ENCODE data around the gene PCMTD2.
"Not testable (repeated sequence)": the region's sequence is repeated elsewhere in the genome, so short reads cannot be mapped to it uniquely, and the experiment has no call there.

PCMTD2 gene

DNA sequence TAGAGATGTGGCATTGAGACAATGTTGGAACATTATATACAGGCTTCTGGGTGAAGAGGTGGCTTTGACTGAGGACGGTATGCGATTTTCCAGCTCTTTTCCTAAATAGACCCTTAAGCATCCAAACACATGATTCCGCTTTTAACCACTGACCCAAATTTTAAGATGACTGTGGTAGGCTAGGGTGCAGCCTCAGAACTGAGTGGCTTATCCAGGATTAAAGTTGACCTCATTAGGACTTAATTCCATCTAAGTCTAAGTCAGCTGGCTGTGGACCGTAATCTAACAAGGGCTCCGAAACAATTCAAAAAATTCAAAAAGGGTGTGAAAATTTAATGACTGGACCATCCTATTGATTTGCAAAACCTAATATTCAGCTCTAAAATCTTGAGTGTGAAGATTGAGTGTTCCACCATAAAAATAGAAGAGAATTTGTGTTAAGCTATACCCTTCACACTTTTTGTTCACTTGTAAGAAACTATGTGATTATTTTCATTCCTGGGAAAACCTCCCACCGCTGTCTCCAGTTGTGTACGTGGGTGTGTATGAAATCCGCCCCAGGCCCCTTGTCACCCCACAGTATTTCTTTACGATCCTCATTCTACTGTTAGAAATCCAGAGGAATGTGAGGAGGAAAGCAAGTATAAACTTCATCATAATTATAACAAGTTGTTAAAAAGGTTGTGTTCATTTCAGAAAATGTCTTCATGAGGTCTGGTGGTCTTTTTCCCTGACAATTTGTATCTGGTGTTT is 2.7 kb downstream of the PCMTD2 start:
- no peak for DNase-seq

GRCh38 chr20:64260239-64260638 is 4.7 kb downstream of the PCMTD2 start:
- no peak for DNase-seq

DNA sequence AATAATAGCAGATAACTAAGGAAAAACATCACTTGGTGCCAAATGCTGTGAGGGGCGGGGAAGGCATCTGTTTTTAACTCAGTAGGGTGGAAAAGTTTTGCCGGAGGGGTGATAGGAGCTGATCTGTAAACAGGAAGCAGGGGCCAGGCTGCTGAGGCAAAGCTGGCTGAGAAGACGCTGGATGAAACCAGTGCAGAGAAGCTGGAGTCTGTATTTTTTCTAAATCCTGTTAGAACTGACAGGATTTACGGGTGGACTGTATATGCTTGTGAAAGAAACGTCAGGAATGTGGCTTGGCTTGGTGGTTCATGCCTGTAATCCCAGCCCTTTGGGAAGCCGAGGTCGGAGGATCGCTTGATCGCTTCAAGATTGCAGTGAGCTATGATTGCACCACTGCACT is 5.6 kb downstream of the PCMTD2 start:
- DNase-seq: no peak

DNA sequence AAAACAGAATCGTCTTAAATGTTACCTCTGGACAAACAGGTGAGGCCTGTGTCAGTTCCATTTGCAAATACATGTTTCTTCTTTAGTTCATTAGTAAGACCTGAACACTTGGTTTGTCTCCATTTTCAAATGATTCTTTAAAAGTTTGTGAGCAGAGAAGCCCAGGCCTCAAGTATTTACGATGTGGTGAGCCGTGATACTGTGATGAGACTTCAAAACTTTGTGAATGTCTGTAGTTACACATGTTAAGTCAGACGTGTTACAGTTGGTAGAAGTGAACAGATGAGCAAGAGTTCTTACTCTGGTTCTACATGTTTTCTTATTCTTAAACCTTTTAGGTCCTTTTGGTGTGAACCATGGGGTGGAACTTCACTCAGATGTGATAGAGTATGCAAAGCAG is 8.5 kb downstream of the PCMTD2 start:
- DNase-seq: no peak

DNA sequence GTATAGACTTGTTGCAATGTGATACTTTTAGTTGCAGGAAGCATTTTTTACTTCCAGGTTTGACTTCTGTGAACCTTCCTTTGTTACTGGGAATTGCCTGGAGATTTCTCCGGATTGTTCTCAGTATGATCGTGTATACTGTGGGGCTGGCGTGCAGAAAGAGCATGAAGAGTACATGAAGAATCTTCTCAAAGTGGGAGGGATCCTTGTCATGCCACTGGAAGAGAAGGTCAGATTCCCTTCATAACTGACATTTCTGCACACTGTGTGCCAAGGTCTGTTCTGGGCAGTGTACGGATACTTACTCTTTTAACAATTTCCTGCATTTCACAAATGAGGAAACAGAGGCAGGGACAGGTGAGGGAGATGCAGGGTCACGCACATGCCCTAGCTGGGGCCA is 9.7 kb downstream of the PCMTD2 start:
- DNase-seq: no peak

GRCh38 chr20:64266988-64267387 is 11.4 kb downstream of the PCMTD2 start:
- no peak for DNase-seq

DNA sequence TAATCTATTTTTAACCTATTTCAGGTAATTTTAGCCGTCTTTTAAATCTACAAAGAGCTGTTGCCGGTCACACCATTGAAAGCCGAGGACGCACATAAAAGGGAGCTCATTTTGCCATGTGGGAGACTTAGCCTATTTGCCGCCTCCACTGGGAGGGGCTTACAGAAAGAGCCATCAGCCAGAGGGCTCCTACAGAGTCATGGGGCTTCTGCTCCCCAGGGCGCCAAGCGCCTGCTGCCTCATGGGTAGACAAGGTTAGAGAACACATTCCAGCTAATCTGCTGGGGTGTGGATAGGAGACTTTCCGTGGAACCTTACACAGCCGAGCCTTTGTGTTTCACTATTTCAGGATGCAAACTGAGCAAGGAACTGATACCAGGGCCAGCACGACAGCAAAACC is 12.6 kb downstream of the PCMTD2 start:
- DNase-seq: no peak

DNA sequence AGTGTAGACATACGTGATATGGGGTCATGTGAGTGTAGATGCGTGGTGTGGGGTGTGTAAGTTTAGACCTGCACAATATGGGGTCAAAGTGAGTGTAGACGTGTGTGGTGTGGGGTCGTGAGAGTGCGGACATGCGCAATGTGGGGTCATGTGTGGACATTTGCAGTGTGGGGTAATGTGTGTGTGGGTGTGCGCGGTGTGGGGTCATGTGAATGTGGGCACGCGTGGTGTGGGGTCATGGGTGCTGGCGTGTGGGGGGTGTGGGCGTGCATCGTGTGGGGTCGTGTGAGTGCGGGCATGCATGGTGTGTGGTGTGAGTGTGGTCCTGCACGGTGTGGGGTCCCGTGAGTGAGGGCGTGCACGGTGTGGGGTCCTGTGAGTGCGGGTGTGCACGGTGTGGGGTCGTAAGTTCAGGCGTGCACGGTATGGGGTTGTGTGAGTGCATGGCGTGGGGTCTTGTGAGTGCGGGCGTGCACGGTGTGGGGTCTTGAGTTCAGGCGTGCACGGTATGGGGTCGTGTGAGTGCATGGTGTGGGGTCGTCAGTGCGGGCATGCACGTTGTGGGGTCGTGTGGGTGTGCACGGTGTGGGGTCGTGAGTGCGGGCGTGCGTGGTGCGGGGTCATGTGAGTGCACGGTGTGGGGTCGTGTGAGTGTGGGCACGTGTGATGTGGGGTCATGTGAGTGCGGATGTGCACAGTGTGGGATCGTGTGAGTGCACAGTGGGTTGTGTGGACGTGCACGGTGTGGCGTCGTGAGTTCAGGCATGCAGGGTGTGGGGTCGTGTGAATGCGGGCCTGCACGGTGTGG is 14.3 kb downstream of the PCMTD2 start:
- DNase-seq: no peak

- DNase-seq: no peak
These were observed 16.1 kb downstream of the PCMTD2 start for GRCh38 chr20:64271636-64272035.

DNA sequence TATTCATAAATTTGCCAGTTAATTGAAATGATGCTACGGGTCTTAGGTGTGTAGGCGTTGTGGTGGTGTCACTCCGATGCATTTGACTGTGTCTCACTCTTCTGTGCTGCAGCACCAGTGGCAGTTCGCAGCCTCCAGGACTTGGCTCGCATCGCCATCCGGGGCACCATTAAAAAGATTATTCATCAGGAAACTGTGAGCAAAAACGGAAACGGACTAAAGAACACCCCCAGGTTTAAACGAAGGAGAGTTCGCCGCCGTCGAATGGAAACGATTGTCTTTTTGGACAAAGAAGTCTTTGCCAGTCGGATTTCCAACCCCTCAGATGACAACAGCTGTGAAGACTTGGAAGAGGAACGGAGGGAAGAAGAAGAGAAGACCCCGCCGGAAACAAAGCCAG is 17.6 kb downstream of the PCMTD2 start:
- DNase-seq: no peak

- DNase-seq: no peak
These were observed 21.3 kb downstream of the PCMTD2 start for GRCh38 chr20:64276817-64277216.

GRCh38 chr20:64277571-64278316 is 22.2 kb downstream of the PCMTD2 start:
- no peak for DNase-seq

DNA sequence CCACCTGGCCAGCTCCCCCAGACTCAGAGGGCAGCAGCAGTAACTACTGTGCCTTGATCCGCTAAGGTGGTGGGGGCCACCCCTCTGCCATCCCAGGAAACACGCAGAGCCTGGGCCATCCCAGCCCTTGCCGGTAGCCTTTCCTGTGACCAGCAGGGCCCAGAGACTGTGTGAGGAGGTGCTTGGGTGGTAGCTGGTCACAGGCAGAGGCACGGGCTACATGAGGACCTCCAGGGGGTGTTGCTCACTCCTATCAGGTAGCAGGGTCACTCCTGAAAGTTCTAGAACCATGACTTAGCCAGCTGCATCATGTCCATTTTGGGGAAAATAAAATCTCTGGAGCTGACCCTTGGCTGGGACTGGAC is 22.8 kb downstream of the PCMTD2 start:
- no peak for DNase-seq

GRCh38 chr20:64279826-64280459 is 24.4 kb downstream of the PCMTD2 start:
- no peak for DNase-seq

- no peak for DNase-seq
These were observed 24.9 kb downstream of the PCMTD2 start for GRCh38 chr20:64280460-64280843.

DNA sequence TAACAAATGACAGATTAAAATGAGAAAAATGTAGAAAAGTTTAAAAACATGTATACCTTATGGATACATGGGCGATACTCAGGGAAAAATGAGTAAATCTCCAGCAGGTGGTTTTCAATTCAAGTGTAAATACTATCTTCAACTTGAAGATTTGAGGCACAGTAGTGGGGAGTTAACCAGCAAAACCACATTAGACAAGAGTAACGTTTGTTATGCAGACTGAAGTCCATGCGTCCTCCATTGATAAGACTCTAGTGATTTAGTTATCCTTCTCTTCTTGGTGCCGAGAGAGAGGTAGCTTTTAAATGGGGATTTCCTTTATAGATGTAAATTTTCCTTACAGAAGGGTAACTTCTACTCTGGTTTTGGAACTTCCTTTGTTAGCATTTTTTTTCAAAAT is 28.1 kb downstream of the PCMTD2 start:
- DNase-seq: no peak

GRCh38 chr20:64285579-64286446 is 30.3 kb downstream of the PCMTD2 start:
- not testable (repeated sequence) for DNase-seq

- not testable (repeated sequence) for DNase-seq
These were observed 31.1 kb downstream of the PCMTD2 start for GRCh38 chr20:64286447-64287263.

DNA sequence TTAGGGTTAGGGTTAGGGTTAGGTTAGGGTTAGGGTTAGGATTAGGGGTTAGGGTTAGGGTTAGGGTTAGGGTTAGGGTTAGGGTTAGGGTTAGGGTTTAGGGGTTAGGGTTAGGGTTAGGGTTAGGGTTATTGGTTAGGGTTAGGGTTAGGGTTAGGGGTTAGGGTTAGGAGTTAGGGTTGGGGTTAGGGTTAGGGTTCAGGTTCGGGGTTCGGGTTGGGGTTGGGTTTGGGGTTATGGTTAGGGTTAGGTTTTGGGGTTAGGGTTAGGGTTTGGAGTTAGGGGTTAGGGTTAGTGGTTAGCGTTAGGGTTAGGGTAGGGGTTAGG is 31.7 kb downstream of the PCMTD2 start:
- not testable (repeated sequence) for DNase-seq

DNA sequence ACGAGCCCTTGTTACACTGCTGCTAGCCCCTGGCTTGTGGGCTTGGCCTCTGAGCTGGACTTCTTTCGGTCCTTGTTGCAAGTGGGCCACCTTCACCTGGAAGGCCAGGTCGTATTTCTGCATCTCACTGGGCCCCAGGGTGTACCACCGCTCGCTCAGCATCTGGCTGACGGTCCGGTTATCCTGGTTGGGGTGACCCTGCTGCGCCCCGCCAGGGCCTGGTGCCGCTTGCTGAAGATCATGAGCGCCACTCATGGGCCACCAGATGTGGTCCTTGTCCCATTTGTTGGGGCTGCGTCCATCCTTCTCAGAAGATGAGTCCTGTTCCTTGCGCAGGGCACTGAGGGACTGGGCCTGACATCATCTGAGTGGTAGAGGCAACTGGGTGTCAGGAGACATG is 36.6 kb downstream of the PCMTD2 start:
- DNase-seq: not testable (repeated sequence)

DNA sequence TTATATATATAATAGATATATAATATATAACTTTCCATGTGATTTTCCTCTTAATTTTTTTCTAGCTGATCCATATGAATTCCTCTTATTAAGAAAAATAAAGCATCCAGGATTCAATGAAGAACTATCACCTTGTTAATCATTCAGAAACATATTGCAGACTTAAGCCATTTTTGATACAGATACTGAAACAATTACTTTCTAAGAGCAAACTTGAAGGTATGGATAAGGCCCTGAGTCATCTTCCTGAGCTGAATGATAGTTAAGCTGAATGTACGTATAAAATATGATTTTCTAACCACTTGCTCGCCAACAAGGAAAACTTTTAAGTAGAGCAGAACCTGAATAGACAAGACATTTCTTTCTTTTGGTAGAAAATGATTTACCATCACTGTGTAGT is 47.5 kb downstream of the PCMTD2 start:
- not testable (repeated sequence) for DNase-seq
